Measurements from ENCODE around the gene RAB27A. TPM values are rescaled to one million over a fixed set of nuclear protein-coding genes. Genes with fewer than 3 reads are reported as not detected.

Gene RAB27A
- total and polyA plus RNA-seq, 9 of the 15 experiments (the other 6 are each of a cell fraction or from before 2014, with no cell fraction given): 31.5 to 171 (median 80.4) TPM

DNA sequence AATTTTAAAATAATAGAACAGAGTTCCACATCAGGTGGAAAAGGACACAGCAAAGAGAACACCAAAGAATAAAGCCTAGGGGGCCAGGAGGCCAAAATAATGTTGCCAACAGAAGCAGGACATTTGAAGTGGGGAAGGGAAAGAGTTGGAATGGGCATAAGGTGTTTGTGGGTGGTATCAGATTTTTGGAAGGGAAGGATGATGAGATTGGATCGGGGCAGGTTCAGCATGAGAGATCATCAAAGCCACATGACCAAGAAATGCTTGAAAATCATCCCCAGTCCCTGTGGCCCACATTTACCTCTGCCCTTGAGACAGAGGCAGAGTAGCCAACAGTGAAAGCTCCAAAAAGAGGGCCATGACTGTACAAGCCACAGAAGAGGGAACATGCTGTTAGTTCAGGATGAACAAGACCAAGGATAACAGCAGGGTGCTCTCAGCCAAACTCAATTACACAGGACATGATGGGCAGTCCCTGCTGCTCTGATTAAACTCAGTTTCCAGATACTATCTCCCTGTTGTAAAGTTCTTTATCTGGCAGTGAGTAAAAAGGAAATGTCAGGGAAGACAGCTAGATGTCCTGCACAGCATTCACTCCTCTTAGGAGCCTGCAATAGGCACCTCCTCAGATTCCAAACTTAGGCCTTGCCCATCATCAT lies 32.5 kb downstream of the RAB27A start:
- Histone ChIP-seq H3K79me2 (ENCODE audit: control insufficient read depth, insufficient read depth, low read length) (peaks cover 52% of the 10 kb centered on the region), H3K4me2 (ENCODE audit: insufficient read depth, low read length) (no peak overlapping the region), H3K27ac (ENCODE audit: extremely low read depth, low read depth, low read length) (peak overlapping the region; percentile 39; the same call in 1 of the 3 replicates), H3K4me3 (no peak overlapping the region), H2AFZ (ENCODE audit: low read depth, low read length) (no peak overlapping the region), H3K9ac (ENCODE audit: insufficient read depth in 1 of 2, low read depth in 2 of 2, low read length in 2 of 2) (no peak overlapping the region), H3K36me3 (ENCODE audit: control insufficient read depth, insufficient read depth, low read length) (peaks cover 22% of the 10 kb centered on the region), H4K20me1 (replicated peaks; ENCODE audit: control insufficient read depth, insufficient read depth, low read length) (no peaks in the 10 kb centered on the region), H3K27me3 (ENCODE audit: control insufficient read depth in 2 of 2, insufficient read depth in 2 of 2, low read length in 2 of 2) (no peaks in the 10 kb centered on the region), H3K9me1 (ENCODE audit: control insufficient read depth, insufficient read depth, low read length) (no peaks in the 10 kb centered on the region), H3K4me1 (replicated peaks in 1 of 2; ENCODE audit: control insufficient read depth in 2 of 2, insufficient read depth in 2 of 2, low read length in 2 of 2) (peaks cover 3 to 39% of the 10 kb centered on the region in 2 experiments; a peak in 3 of 5 replicates), H3K9me3 (replicated peaks; ENCODE audit: control insufficient read depth, insufficient read depth, low read depth, low read length) (no peaks in the 10 kb centered on the region)
- WGBS (ENCODE audit: insufficient coverage, low coverage, missing lambda C conversion rate): 44% methylated on average over 1 of the region's 1 CpG
- TF ChIP-seq TCFL5 (CRISPR knock-in tag; conservative IDR thresholded peaks at IDR 0.05) (no peak), ZFP36 (IDR thresholded peaks at IDR 0.05; ENCODE audit: low read depth, low read length, partially characterized antibody) (peak; percentile 50), NR2C2 (CRISPR knock-in tag; IDR thresholded peaks at IDR 0.05) (no peak), NR2C2 (tag; IDR thresholded peaks at IDR 0.05) (peak; percentile 34; the same call in 1 of the 2 replicates)
- peak; percentile 20 for ATAC-seq
- no peak for DNase-seq (ENCODE audit: extremely low read depth in 1 of 4, low spot score in 3 of 4)
- FAIRE-seq: no peak
- BruUV-seq (replicated peaks): no TSS peak
- CTCF ChIA-PET (ENCODE audit: low intra/inter-chr PET ratio): no interaction called here
- in situ Hi-C loops (cut with MboI): no loop called here
- intact Hi-C loops (cut with micrococcal nuclease): no loop called here
- POLR2A ChIA-PET: interaction anchor here (0.6 to 1.1 kb wide), 3 partner anchors 10 to 1101 kb away, joined by 3 to 5 read pairs (median 3); no protein-coding TSS in a partner anchor
